HG03060 (cell line): Measurements from ENCODE around the gene SHC1.

Experiments
- ATAC-seq: cut with Tn5 transposase; IDR thresholded peaks from one replicate; pipeline ENCODE4 v1.9.1; 2021; ENCODE audit warnings: low read depth, moderate number of reproducible peaks; ENCODE audit not compliant: unreplicated experiment

Gene SHC1

GRCh38 chr1:154975409-154976059 lies 5.0 kb upstream of the SHC1 start:
- no peak for ATAC-seq

GRCh38 chr1:154974808-154975408 lies 4.4 kb upstream of the SHC1 start:
- ATAC-seq = peak; percentile 38

DNA sequence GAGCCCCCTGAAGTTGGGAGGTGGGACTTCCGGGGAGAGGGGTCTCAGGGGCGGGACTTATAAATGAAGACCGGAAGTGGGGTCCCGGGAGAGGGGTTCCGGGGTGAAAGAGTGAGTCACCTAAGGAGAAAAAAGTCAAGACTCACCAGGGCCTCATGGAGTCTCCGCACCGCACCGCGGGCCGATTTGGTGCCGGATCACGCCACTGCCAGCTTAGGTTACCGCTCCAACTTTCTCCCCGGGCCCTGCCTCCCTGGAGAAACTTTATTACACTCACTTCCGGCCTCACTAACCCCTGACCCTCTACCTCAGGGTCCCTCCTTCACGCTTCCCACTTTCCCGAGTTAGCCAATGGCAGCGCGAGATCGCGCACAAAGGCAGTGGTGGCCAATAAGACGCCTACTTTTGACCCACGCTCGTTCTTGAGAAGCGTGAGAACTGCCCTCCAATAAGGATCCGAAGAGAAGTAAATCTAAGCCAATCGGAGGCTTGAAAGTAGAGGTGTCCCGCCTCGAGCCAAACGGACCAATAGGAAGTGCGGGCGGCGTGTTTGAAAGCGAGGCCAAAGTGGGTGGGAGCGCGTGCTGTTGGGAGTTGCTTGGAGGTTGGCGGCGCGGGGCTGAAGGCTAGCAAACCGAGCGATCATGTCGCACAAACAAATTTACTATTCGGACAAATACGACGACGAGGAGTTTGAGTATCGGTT lies 3.7 kb upstream of the SHC1 start, which contains the start of gene CKS1B:
TSS of gene CKS1B (plus strand) at position 580 of the 706 bp plus-strand sequence. CDS start at position 645, 65 bp downstream.
- ATAC-seq = peak; percentile 76

DNA sequence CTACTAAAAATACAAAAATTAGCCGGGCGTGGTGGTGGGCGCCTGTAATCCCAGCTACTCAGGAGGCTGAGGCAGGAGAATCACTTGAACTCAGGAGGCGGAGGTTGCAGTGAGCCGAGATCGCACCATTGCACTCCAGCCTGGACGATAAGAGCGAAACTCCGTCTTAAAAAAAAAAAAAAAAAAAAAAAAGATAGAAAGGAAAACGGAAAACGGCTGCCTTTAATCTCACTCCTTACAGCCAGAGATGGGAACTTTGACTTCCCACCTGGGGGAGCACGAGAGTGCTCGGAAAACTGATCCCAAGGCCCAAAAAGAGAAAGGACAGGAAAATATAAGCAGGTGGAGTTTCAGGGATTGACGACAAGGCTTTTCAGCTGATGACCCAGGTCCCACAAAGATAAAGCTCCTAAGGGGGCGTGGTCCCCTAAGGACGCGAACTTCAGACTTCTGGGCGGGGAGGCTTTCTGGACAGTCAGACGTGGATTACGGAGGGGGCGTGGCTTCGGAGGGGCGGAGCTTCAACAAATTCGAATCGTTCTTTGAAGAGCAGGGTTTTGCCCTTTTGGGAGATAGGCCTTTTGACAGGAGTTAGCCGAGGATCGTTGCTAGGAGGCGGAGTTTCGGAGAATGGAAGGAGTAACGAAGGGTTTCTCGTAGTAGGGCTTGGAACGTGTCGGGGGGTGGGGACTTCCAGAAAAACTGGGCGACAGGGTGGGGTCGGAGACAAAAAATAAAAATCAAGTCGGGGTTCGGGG lies 3.0 kb upstream of the SHC1 start:
- ATAC-seq = no peak

DNA sequence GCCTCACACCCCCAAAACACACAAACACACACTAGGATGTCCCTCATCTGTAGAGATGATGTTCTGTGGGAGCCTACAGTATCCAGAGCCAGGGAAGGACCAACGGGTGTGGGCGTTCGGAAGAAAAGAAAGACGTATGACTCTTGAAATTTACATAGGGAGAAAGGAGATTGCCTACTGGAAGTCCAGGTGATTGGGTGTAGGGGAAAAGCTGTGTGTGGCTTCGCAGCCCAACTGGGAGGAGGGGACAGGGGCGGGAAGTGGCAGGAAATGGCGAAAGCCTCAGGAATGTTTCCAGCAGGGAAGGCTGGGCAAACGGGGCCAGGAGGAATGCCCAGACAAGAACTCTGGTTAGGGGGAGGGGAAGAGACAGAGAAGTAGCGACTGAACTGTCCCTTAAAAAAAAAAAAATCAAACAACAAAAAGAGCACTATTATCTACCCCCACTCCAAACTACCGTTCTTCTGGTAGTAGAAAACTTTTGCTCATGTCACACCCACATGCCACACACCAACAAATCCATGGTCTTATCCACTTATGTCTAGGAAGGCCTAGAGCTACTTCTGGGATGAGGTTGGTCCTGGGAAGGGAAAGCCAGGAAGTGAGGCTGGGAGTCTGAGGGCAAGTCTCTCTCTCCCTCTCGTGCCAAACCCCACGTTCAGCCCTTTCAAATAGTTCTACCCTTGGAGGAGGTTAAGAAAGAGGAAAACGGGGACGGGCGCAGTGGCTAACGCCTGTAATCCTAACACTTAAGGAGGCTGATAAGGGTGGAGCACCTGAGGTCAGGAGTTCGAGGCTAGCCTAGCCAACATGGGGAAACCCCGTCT lies 2.2 kb upstream of the SHC1 start:
- ATAC-seq = no peak

DNA sequence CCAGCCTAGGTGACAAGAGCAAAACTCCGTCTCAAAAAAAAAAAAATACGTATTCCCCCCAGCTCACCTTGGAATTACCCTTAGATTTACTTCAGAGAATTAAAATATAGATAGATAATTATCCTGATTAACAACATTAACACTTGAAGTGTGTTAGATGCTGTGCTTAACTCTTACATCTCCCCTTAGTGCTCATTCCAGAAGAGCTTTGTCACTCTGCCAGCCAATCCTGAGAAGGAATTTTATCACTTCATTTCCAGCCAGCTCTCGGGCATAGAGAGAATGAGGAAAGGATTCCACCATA lies 1.6 kb upstream of the SHC1 start:
- ATAC-seq = no peak

GRCh38 chr1:154971341-154971998 lies 923 bp upstream of the SHC1 start:
- ATAC-seq = no peak

- no peak for ATAC-seq
These were observed 591 bp downstream of the SHC1 start for GRCh38 chr1:154969860-154970452.

DNA sequence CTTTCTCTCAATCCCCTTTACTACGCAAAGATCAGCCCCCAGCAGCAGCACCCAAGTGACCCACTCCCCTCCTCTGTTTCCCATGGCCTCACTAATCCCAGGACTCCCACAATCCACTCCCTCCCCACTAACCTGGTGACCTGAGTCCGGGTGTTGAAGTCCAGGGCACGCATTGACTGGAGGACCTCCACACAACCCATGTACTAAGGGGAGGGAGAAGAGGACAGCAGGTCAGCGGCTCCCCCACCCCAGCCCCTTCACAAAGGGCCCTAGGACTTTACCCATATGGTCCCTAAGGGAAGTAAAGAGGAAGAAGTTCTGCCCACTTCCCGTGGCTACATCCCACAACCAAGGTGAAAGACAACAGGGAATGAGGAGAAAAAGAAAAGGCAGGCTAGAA lies 1.3 kb downstream of the SHC1 start:
- no peak for ATAC-seq

- no peak for ATAC-seq
These were observed 1.8 kb downstream of the SHC1 start for GRCh38 chr1:154968731-154969130.

DNA sequence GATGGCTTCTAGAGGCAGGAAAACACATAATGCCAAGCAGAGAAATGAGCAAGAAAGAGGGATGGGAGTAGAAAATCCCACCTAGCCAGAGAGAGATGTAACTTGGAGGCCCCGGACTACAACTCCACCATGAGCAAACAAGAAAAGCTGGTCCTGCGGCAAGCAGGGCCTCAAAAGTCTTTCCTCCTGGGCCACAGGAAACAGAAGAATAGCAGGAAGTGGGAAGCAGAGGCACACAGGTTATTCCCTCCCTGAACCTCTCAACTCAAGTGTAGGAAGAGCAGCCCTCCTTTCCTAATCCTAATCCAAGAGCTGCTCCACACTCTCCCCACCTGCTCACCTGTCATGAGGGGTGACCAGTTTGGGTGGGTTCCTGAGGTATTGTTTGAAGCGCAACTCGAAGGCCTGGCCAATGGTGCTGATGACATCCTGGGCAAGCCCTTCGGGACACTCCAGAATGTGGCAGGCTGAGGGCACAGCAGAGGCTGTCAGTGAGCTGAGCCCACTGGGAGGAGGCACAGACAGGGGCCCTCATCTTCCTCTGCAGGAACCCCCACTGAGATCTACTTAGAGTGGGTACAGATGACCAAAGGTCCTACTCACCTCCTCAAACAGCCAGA lies 3.1 kb downstream of the SHC1 start:
- ATAC-seq = no peak

DNA sequence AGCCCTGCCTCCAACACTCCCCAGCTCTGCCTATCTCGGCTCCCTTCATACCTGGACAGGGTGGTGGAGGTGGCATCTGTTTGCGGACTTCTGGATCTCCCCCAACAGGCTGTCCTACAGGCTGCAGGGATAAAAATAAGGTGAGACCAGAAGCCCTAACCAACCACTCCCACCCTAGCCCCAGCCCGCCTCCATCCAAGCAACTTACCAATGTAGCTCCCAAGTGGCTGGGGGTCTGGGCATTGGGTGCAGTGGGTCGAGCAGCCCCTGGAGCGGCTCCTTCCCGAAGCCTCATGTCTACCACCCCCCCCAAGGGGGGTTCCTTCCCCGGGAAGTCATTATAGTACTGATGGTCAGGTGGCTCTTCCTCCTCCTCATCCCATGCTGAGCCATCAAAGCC lies 4.4 kb downstream of the SHC1 start:
- no peak for ATAC-seq

- no peak for ATAC-seq
These were observed 6.2 kb downstream of the SHC1 start for GRCh38 chr1:154964359-154964758.

GRCh38 chr1:154963643-154964042 lies 6.9 kb downstream of the SHC1 start:
- no peak for ATAC-seq

- ATAC-seq = no peak
These were observed 7.7 kb downstream of the SHC1 start for GRCh38 chr1:154962795-154963330.

DNA sequence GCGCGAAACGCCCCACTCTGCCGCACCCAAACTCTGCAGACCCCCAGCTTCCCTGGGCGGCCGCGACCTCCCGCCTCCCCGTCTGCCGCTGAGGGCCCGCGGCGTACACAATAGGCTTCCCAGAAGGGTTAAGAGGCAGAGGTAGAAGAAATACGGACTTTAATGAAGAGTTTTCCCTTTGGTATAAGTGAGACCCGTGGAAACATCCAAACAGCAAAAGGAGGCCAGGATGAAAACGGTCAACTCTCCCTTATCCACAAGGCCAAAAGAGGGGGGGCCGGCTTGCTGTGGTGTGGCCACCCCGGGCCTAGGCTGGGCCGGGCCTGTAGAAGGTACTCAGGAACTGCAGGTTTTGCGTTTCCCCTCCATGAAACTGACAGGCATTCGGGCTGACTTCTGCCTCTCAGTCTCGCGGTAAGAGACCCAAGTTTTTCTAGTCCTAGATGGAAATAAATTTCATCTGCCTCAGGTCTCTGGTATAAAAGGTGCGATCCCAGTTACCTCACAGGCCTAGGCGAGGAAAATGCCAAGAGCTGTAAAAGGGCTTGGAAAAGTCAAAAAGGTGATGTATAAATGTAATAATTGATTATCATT lies 8.3 kb downstream of the SHC1 start:
- ATAC-seq = no peak

- no peak for ATAC-seq
These were observed 9.1 kb downstream of the SHC1 start, which contains the start of gene PYGO2 for GRCh38 chr1:154961207-154962155. Gene PYGO2 (minus strand): TSS chr1:154961782. CDS start chr1:154961576, 206 bp downstream.
